D721Med (cell line): ENCODE measurements around the gene MME.

ENCODE experiments used
- DNase-seq: peaks from one replicate; pipeline ENCODE4 v3.0.0; 2011; ENCODE audit warnings: low spot score; ENCODE audit not compliant: insufficient read length
- FAIRE-seq: peaks from 2 replicates; lab custom pipeline; 2011; peaks lifted over from hg19 to GRCh38; lab: Jason Lieb, UNC
- CTCF ChIP-seq: IDR thresholded peaks from 2 replicates; pipeline ENCODE4 v1.5.1; 2012; ENCODE audit warnings: mild to moderate bottlenecking, control low read depth; ENCODE audit not compliant: insufficient read depth; ENCODE audit errors: missing control alignments

MME gene

GRCh38 chr3:155230382-155230781 is 150.3 kb downstream of the MME start:
- TF ChIP-seq CTCF: no peak
- no peak for FAIRE-seq

GRCh38 chr3:155231792-155232191 is 151.7 kb downstream of the MME start:
- DNase-seq (no peak), FAIRE-seq (no peak)
- TF ChIP-seq CTCF: no peak

More at GRCh38 chr3:155230382-155230781, 150.3 kb downstream of the MME start:
- no peak for DNase-seq

- no peak for DNase-seq
- FAIRE-seq: no peak
- TF ChIP-seq CTCF: no peak
These were observed 152.5 kb downstream of the MME start for GRCh38 chr3:155232605-155233004.

- no peak for DNase-seq
- no peak for TF ChIP-seq CTCF
- no peak for FAIRE-seq
These were observed 153.1 kb downstream of the MME start for GRCh38 chr3:155233213-155233612.
